ENCODE results near the gene MAGEA11.

- TF ChIP-seq POLR2A (IDR thresholded peaks at IDR 0.05), result no peak
- TF ChIP-seq CTCF (IDR thresholded peaks at IDR 0.05), result no peak
Measured at GRCh38 chrX:149682956-149683947, 28.6 kb upstream of the MAGEA11 start.

Data from testis (tissue), 2 donors.